Measurements from ENCODE around the gene COL16A1.

DNA sequence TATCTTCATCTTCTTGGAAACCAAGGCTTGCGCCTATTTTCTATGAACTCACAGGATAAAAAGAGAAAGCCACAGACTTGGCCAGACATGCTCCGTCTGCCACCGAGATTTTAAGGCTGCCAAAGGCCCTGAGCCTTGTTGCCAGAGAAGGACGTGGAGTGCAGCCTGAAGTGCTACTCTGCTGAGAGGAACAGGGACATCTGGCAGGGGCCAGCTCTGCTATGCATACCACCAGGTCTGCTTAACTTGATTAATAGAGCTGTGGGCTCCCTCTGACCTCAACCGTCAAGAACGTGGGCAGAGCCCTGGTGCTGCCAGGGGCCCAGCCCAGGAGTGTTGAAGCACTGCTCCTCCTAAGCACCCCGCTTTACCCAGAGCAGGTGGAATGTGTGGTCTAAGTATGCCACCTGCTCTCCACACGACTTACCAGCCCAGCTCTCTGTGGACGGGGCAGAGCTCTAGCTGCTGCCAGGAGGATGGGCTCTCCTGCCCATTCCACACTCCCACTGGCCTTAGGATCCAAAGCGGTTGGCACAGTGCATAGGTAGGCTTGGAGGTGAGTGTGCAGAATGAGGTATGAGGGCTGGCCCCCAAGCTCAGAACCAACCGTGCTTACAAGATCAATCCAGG lies 75.8 kb downstream of the COL16A1 start:
- TF ChIP-seq, protein P1, sequence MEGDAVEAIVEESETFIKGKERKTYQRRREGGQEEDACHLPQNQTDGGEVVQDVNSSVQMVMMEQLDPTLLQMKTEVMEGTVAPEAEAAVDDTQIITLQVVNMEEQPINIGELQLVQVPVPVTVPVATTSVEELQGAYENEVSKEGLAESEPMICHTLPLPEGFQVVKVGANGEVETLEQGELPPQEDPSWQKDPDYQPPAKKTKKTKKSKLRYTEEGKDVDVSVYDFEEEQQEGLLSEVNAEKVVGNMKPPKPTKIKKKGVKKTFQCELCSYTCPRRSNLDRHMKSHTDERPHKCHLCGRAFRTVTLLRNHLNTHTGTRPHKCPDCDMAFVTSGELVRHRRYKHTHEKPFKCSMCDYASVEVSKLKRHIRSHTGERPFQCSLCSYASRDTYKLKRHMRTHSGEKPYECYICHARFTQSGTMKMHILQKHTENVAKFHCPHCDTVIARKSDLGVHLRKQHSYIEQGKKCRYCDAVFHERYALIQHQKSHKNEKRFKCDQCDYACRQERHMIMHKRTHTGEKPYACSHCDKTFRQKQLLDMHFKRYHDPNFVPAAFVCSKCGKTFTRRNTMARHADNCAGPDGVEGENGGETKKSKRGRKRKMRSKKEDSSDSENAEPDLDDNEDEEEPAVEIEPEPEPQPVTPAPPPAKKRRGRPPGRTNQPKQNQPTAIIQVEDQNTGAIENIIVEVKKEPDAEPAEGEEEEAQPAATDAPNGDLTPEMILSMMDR (IDR thresholded peaks at IDR 0.05) = no peak
- TF ChIP-seq POLR2A (IDR thresholded peaks at IDR 0.05) = no peak

Measured in uterus (tissue), 2 donors.